Thymus (tissue), 11 donors: ENCODE data around the gene SEBOX. TPM values are rescaled to one million over a fixed set of nuclear protein-coding genes. Genes with fewer than 3 reads are reported as not detected.

ENCODE experiments used
- DNase-seq, 9 donors: peaks; one replicate each; pipeline ENCODE4 v3.0.0-alpha.2; 2013; ENCODE audit warnings: low spot score in 9 of 9, low read depth in 6 of 9, missing footprints in 1 of 9
- H3K27ac ChIP-seq, 2 donors: one replicate each; pipeline ENCODE4 v1.5.1; 2013; ENCODE audit warnings: control low read depth in 1 of 2, low read depth in 1 of 2, low read length in 1 of 2, mild to moderate bottlenecking in 1 of 2, moderate library complexity in 1 of 2
- H3K27me3 ChIP-seq, 2 donors: one replicate each; pipeline ENCODE4 v1.5.1; 2013; ENCODE audit warnings: low read length in 1 of 2; ENCODE audit not compliant: control insufficient read depth in 2 of 2, insufficient read depth in 1 of 2
- H3K36me3 ChIP-seq, 2 donors: one replicate each; pipeline ENCODE4 v1.5.1; 2013; ENCODE audit warnings: low read length in 1 of 2, mild to moderate bottlenecking in 1 of 2, moderate library complexity in 1 of 2; ENCODE audit not compliant: control insufficient read depth in 2 of 2, insufficient read depth in 2 of 2
- H3K4me1 ChIP-seq, 2 donors: one replicate each; pipeline ENCODE4 v1.5.1; 2013; ENCODE audit warnings: low read length in 2 of 2; ENCODE audit not compliant: control insufficient read depth in 2 of 2, insufficient read depth in 2 of 2
- H3K4me3 ChIP-seq, 2 donors: one replicate each; pipeline ENCODE4 v1.5.1; 2013; ENCODE audit warnings: low read length in 2 of 2, control low read depth in 1 of 2, mild to moderate bottlenecking in 1 of 2
- H3K9me3 ChIP-seq, 2 donors: one replicate each; pipeline ENCODE4 v1.5.1; 2013; ENCODE audit warnings: low read length in 1 of 2, mild to moderate bottlenecking in 1 of 2; ENCODE audit not compliant: control insufficient read depth in 2 of 2, insufficient read depth in 1 of 2
- WGBS: extraction: QIAGEN DNeasy Blood & Tissue Kit; methylation state at CpG from one replicate; pipeline ENCODE4 v1.1.7; 2013; 5-methylcytosine and 5-hydroxymethylcytosine counted together
- polyA plus RNA-seq: library from polyadenylated mRNA; stranded (reverse); fragments of 200-250 nt; gene quantifications from one replicate; pipeline ENCODE4 v1.2.3, GENCODE V29; 2013
- total RNA-seq: library from RNA; stranded (reverse); fragments of 120-200 nt; gene quantifications from one replicate; pipeline ENCODE4 v1.2.4, GENCODE V29; 2013
- donor health status: healthy.

The SEBOX gene
- total and polyA plus RNA-seq, 2 donors, result not detected

- Histone ChIP-seq H3K27ac (no peak overlapping the region), H3K4me1 (no peaks in the 10 kb centered on the region), H3K36me3 (no peaks in the 10 kb centered on the region), H3K4me3 (no peak overlapping the region), H3K9me3 (no peaks in the 10 kb centered on the region), H3K27me3 (peaks cover 0 to 3% of the 10 kb centered on the region in 2 donors)
- DNase-seq, result no peak
- 88% methylated on average over 6 of the region's 6 CpGs for WGBS
Observed at GRCh38 chr17:28395968-28396367, 31.0 kb upstream of the SEBOX start.

- 89% methylated on average over 2 of the region's 2 CpGs for WGBS
- Histone ChIP-seq H3K9me3 (no peaks in the 10 kb centered on the region), H3K4me3 (no peak overlapping the region), H3K36me3 (no peaks in the 10 kb centered on the region), H3K4me1 (no peaks in the 10 kb centered on the region), H3K27me3 (peaks cover 0 to 3% of the 10 kb centered on the region in 2 donors), H3K27ac (no peak overlapping the region)
- DNase-seq, result no peak
Observed at GRCh38 chr17:28395426-28395825, 30.4 kb upstream of the SEBOX start.

GRCh38 chr17:28394337-28395116 lies 29.5 kb upstream of the SEBOX start:
- DNase-seq, result no peak
- Histone ChIP-seq H3K27me3 (peaks cover 0 to 3% of the 10 kb centered on the region in 2 donors), H3K4me3 (no peak overlapping the region), H3K36me3 (no peaks in the 10 kb centered on the region), H3K4me1 (no peaks in the 10 kb centered on the region), H3K27ac (no peak overlapping the region), H3K9me3 (no peaks in the 10 kb centered on the region)
- 96% methylated on average over 7 of the region's 7 CpGs for WGBS

GRCh38 chr17:28392491-28392890 lies 27.5 kb upstream of the SEBOX start:
- WGBS, result 95% methylated on average over 10 of the region's 10 CpGs

GRCh38 chr17:28391401-28391800 lies 26.4 kb upstream of the SEBOX start:
- Histone ChIP-seq H3K27ac (no peak overlapping the region), H3K4me1 (no peaks in the 10 kb centered on the region), H3K27me3 (peaks cover 0 to 15% of the 10 kb centered on the region in 2 donors), H3K9me3 (no peaks in the 10 kb centered on the region), H3K36me3 (peaks cover 0 to 4% of the 10 kb centered on the region in 2 donors), H3K4me3 (no peak overlapping the region)
- WGBS, result 90% methylated on average over 2 of the region's 2 CpGs
- no peak for DNase-seq

More at GRCh38 chr17:28392491-28392890, 27.5 kb upstream of the SEBOX start:
- no peak overlapping the region for H3K4me3 ChIP-seq
- no peak overlapping the region for H3K27ac ChIP-seq
- H3K36me3 ChIP-seq, result peaks cover 0 to 4% of the 10 kb centered on the region in 2 donors
- peaks cover 0 to 6% of the 10 kb centered on the region in 2 donors for H3K27me3 ChIP-seq
- H3K9me3 ChIP-seq, result no peaks in the 10 kb centered on the region
- no peaks in the 10 kb centered on the region for H3K4me1 ChIP-seq
- no peak for DNase-seq

GRCh38 chr17:28390984-28391383 lies 26.0 kb upstream of the SEBOX start:
- H3K4me1 ChIP-seq, result no peaks in the 10 kb centered on the region
- peaks cover 0 to 4% of the 10 kb centered on the region in 2 donors for H3K36me3 ChIP-seq
- H3K27ac ChIP-seq, result no peak overlapping the region
- 98% methylated on average over 1 of the region's 1 CpG for WGBS
- no peak for DNase-seq
- peaks cover 0 to 18% of the 10 kb centered on the region in 2 donors for H3K27me3 ChIP-seq
- no peak overlapping the region for H3K4me3 ChIP-seq
- H3K9me3 ChIP-seq, result no peaks in the 10 kb centered on the region

- Histone ChIP-seq H3K4me3 (no peak overlapping the region), H3K27ac (no peak overlapping the region), H3K9me3 (no peaks in the 10 kb centered on the region), H3K36me3 (peaks cover 0 to 4% of the 10 kb centered on the region in 2 donors), H3K4me1 (no peaks in the 10 kb centered on the region), H3K27me3 (peaks cover under 1 to 22% of the 10 kb centered on the region in 2 donors)
- no peak for DNase-seq
- WGBS, result 99% methylated on average over 2 of the region's 2 CpGs
Observed at GRCh38 chr17:28390563-28390962, 25.6 kb upstream of the SEBOX start.

- H3K9me3 ChIP-seq, result no peaks in the 10 kb centered on the region
- DNase-seq, result no peak
- peaks cover 4 to 26% of the 10 kb centered on the region in 2 donors for H3K27me3 ChIP-seq
- H3K36me3 ChIP-seq, result peaks cover 0 to 4% of the 10 kb centered on the region in 2 donors
- 98% methylated on average over 1 of the region's 1 CpG for WGBS
- no peak overlapping the region for H3K4me3 ChIP-seq
- no peak overlapping the region for H3K27ac ChIP-seq
- H3K4me1 ChIP-seq, result peaks cover 0 to 2% of the 10 kb centered on the region in 2 donors
Observed at GRCh38 chr17:28390141-28390540, 25.1 kb upstream of the SEBOX start.

- peaks cover 0 to 4% of the 10 kb centered on the region in 2 donors for H3K36me3 ChIP-seq
- no peak overlapping the region for H3K27ac ChIP-seq
Observed at GRCh38 chr17:28388106-28388505, 23.1 kb upstream of the SEBOX start.

More at GRCh38 chr17:28388106-28388505, 23.1 kb upstream of the SEBOX start:
- 98% methylated on average over 11 of the region's 11 CpGs for WGBS
- Histone ChIP-seq H3K9me3 (no peaks in the 10 kb centered on the region), H3K4me3 (no peak overlapping the region), H3K27me3 (peaks cover 7 to 47% of the 10 kb centered on the region in 2 donors), H3K4me1 (peaks cover 3 to 8% of the 10 kb centered on the region in 2 donors)
- DNase-seq, result no peak
